GM12878 (cell line): Measurements from ENCODE around the gene CRYGD. TPM values are rescaled to one million over a fixed set of nuclear protein-coding genes. Genes with fewer than 3 reads are reported as not detected.

Experiments used
- ATAC-seq: fragments of 200-7000 bp; cut with Tn5 transposase; 3 replicates; pipeline ENCODE4 v1.9.1; 2020; ENCODE audit warnings: mild to moderate bottlenecking, moderate library complexity
- BruUV-seq: library from RNA; stranded (reverse); fragments of 400-500 nt; replicated peaks from 2 replicates; lab custom pipeline; 2021; lab: Mats Ljungman, UMichigan
- CTCF ChIA-PET: fragments of 300-600 bp; sonication (Branson Sonifier 250); formaldehyde crosslinking; extraction: SDS; loops from one replicate; lab custom pipeline; 2021; ENCODE audit warnings: inconsistent platforms; lab: Yijun Ruan, JAX
- POLR2A ChIA-PET: fragments of 350-600 bp; formaldehyde crosslinking; extraction: SDS; loops from one replicate; lab custom pipeline; 2021; ENCODE audit warnings: inconsistent platforms; lab: Charles Lee
- RAD21 ChIA-PET: fragments of 300-600 bp; sonication (Branson Sonifier 250); formaldehyde crosslinking; loops from one replicate; lab custom pipeline; 2023; ENCODE audit warnings: antibody characterized with exemption; ENCODE audit not compliant: unreplicated experiment; lab: Charles Lee
- SMC1A ChIA-PET: fragments of 300-600 bp; sonication (Branson Sonifier 250); formaldehyde crosslinking; loops from one replicate; lab custom pipeline; 2023; ENCODE audit not compliant: unreplicated experiment, uncharacterized antibody; lab: Charles Lee
- DNase-seq: peaks from one replicate; pipeline ENCODE4 v3.0.0-alpha.2; 2011; ENCODE audit warnings: low read depth, low spot score
- FAIRE-seq: peaks from 3 replicates; lab custom pipeline; 2011; peaks lifted over from hg19 to GRCh38; lab: Jason Lieb, UNC
- H2AFZ ChIP-seq: 2 replicates; pipeline ENCODE4 v1.6.0; 2011; ENCODE audit warnings: low read depth, low read length, control low read depth; ENCODE audit not compliant: control insufficient read depth
- H3K27ac ChIP-seq: 2 replicates; pipeline ENCODE4 v1.5.1; 2011; ENCODE audit warnings: control low read depth; ENCODE audit not compliant: control insufficient read depth, insufficient read depth
- H3K27me3 ChIP-seq, 2 experiments: replicated peaks in 1 of 2; 2 replicates each; pipeline versions ENCODE4 v1.6.0 to v1.6.1; 2011; ENCODE audit warnings: low read length in 1 of 2; ENCODE audit not compliant: control insufficient read depth in 2 of 2, insufficient read depth in 2 of 2
- H3K36me3 ChIP-seq, 2 experiments: 2 replicates each; pipeline ENCODE4 v1.5.1; 2011; ENCODE audit warnings: low read length in 1 of 2; ENCODE audit not compliant: control insufficient read depth in 2 of 2, insufficient read depth in 2 of 2
- H3K4me1 ChIP-seq: 2 replicates; pipeline ENCODE4 v1.6.1; 2011; ENCODE audit warnings: mild to moderate bottlenecking, low read length, moderate library complexity, mixed read lengths; ENCODE audit not compliant: control insufficient read depth, insufficient read depth
- H3K4me2 ChIP-seq: 2 replicates; pipeline ENCODE4 v1.6.0; 2011; ENCODE audit warnings: control low read depth; ENCODE audit not compliant: control insufficient read depth, insufficient read depth
- H3K4me3 ChIP-seq: fragments of 200-600 bp; sonication (generic); 2 replicates; pipeline ENCODE4 v1.5.1; 2016
- H3K79me2 ChIP-seq: 2 replicates; pipeline ENCODE4 v1.6.0; 2011; ENCODE audit warnings: low read length; ENCODE audit not compliant: control insufficient read depth, insufficient read depth
- H3K9ac ChIP-seq: 2 replicates; pipeline ENCODE4 v1.8.0; 2011; ENCODE audit warnings: low read length, control low read depth, mixed read lengths; ENCODE audit not compliant: control insufficient read depth, insufficient read depth
- H3K9me3 ChIP-seq: replicated peaks from 3 replicates; pipeline ENCODE4 v1.5.1; 2011; ENCODE audit warnings: mild to moderate bottlenecking, low read length; ENCODE audit not compliant: control insufficient read depth, insufficient read depth
- H4K20me1 ChIP-seq: 2 replicates; pipeline ENCODE4 v1.6.0; 2011; ENCODE audit not compliant: control insufficient read depth, insufficient read depth
- EP300 ChIP-seq, 2 experiments: fragments of 150-350 bp in 1 of 2; IDR thresholded peaks; 2 replicates each; pipeline ENCODE4 v1.6.1; 2011 to 2012; ENCODE audit warnings: low read depth in 2 of 2, low read length in 2 of 2, borderline replicate concordance in 1 of 2, improper control_type of control experiment in 1 of 2, inconsistent platforms in 1 of 2; ENCODE audit not compliant: control insufficient read depth in 1 of 2
- MTA3 ChIP-seq: IDR thresholded peaks from 2 replicates; pipeline ENCODE4 v1.6.1; 2012; ENCODE audit warnings: low read length, inconsistent platforms, borderline replicate concordance
- NFIC ChIP-seq: IDR thresholded peaks from 2 replicates; pipeline ENCODE4 v1.6.1; 2012; ENCODE audit warnings: low read depth, mild to moderate bottlenecking, inconsistent platforms, low read length, moderate library complexity
- NR2C2 ChIP-seq: IDR thresholded peaks from 2 replicates; pipeline ENCODE4 v1.6.1; 2011; ENCODE audit warnings: borderline replicate concordance, low read depth; ENCODE audit not compliant: control insufficient read depth, insufficient read length
- STAT1 ChIP-seq: fragments of 450-650 bp; conservative IDR thresholded peaks from 2 replicates; pipeline ENCODE4 v1.6.1; 2014; ENCODE audit warnings: antibody characterized with exemption, mild to moderate bottlenecking
- ZNF622 ChIP-seq: fragments of 450-650 bp; IDR thresholded peaks from 2 replicates; pipeline ENCODE4 v1.6.1; 2017; ENCODE audit warnings: mild to moderate bottlenecking, inconsistent platforms
- WGBS: methylation state at CpG from one replicate; pipeline ENCODE4 v1.1.6; 2016; ENCODE audit warnings: low lambda C conversion rate; ENCODE audit not compliant: insufficient replicate concordance, insufficient coverage; ENCODE audit errors: missing lambda C conversion rate; 5-methylcytosine and 5-hydroxymethylcytosine counted together
- in situ Hi-C: fragments of 300-500 bp; cut with MboI; formaldehyde crosslinking; loops from 9 replicates; pipeline ENCODE4 v1.14.3; 2018; ENCODE audit warnings: mixed read lengths
- intact Hi-C: fragments of 100-400 bp; cut with micrococcal nuclease; formaldehyde crosslinking; loops from one replicate; pipeline ENCODE4 v1.14.2; 2022; ENCODE audit not compliant: unreplicated experiment
- polyA plus RNA-seq, 11 experiments: library from polyadenylated mRNA; depleted of rRNA in 4 of 11; unstranded in 6 of 11; stranded (reverse) in 5 of 11; fragments of >200 nt; fragmentation: Nextera tagmentation in 4 of 11; fragmentation: Illumina TruSeq in 1 of 11; extraction: Ambion mirVana in 4 of 11; extraction: Trizol in 1 of 11; gene quantifications; 1 replicate in 1 of 11; 2 replicates in 10 of 11; pipeline versions ENCODE4 v1.2.1 to v1.2.3, GENCODE V29; 2011 to 2016; ENCODE audit warnings: inconsistent platforms in 2 of 11, missing spikeins in 2 of 11, low read depth in 1 of 11
- total RNA-seq, 4 experiments: library from RNA; depleted of rRNA in 3 of 4; stranded (reverse); fragments of >200 nt in 3 of 4; fragmentation: Illumina TruSeq in 1 of 4; extraction: Trizol in 1 of 4; gene quantifications; 2 replicates each; pipeline versions ENCODE4 v1.2.1 to v1.2.3, GENCODE V29; 2013 to 2021
- TF ChIP-seq, protein P1 (sequence below): fragments of 450-650 bp; IDR thresholded peaks from 2 replicates; pipeline ENCODE4 v1.6.1; 2017; ENCODE audit warnings: mild to moderate bottlenecking

The CRYGD gene
- total and polyA plus RNA-seq, 10 of the 15 experiments (the other 5 are each of a cell fraction or from before 2014, with no cell fraction given) = not detected

DNA sequence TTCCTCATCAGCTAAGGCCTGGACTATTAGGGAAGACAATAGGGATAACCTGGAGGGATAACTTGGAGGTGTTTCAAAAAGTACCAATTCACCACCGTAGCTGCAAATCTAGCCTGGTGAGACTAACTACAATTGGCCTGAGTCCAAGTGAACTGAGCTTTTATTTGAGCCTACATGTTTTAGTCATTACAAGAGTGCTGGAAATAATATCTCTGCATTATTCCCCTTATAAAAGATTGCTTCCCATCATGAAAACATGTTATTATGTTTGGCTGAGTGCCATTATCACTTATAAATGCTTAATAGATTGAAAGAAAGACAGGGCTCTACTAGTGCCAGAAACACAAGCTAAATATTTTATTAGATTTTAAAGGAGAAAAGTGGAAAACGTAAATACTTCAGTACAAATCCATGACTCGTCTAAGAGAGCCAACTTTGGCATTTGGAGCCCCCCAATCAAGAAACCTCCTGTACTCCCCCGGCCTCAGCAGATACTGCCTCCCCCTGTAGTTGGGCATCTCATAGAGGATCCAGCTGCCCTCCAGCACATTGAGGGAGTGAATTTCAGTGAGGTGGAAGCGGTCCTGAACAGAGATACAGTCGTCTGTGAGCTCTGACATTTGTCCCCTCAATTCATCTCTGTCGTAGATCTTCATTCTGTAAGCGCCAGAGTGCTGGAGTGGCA is 18.1 kb upstream of the CRYGD start:
- no peaks in the 10 kb centered on the region for H4K20me1 ChIP-seq
- ATAC-seq = no peak
- no peak overlapping the region for H3K27ac ChIP-seq
- ChIA-PET CTCF (interaction anchor here (1.3 to 1.4 kb wide), 2 partner anchors 11 to 34 kb away, joined by 3 to 4 read pairs; no protein-coding TSS in a partner anchor), POLR2A (no interaction called here), RAD21 (no interaction called here), SMC1A (interaction anchor here (0.8 kb wide), 1 partner anchor 14 kb away, joined by 3 read pairs; no protein-coding TSS in a partner anchor)
- H3K9me3 ChIP-seq = no peaks in the 10 kb centered on the region; the same call in 2 of the 3 replicates
- BruUV-seq = no TSS peak
- 46% methylated on average over 8 of the region's 8 CpGs for WGBS
- H3K4me2 ChIP-seq = no peak overlapping the region
- H3K27me3 ChIP-seq = no peaks in the 10 kb centered on the region
- in situ Hi-C loops (no loop called here), intact Hi-C loops (no loop called here)
- H3K9ac ChIP-seq = no peak overlapping the region
- no peak overlapping the region for H3K4me3 ChIP-seq
- TF ChIP-seq STAT1 = no peak
- TF ChIP-seq NFIC = no peak
- TF ChIP-seq MTA3 = no peak
- no peak for TF ChIP-seq ZNF622
- no peak for TF ChIP-seq EP300 (IDR thresholded peaks at IDR 0.05; ENCODE audit: borderline replicate concordance in 1 of 2, control insufficient read depth in 1 of 2, low read depth in 2 of 2, low read length in 2 of 2)
- TF ChIP-seq, protein P1, sequence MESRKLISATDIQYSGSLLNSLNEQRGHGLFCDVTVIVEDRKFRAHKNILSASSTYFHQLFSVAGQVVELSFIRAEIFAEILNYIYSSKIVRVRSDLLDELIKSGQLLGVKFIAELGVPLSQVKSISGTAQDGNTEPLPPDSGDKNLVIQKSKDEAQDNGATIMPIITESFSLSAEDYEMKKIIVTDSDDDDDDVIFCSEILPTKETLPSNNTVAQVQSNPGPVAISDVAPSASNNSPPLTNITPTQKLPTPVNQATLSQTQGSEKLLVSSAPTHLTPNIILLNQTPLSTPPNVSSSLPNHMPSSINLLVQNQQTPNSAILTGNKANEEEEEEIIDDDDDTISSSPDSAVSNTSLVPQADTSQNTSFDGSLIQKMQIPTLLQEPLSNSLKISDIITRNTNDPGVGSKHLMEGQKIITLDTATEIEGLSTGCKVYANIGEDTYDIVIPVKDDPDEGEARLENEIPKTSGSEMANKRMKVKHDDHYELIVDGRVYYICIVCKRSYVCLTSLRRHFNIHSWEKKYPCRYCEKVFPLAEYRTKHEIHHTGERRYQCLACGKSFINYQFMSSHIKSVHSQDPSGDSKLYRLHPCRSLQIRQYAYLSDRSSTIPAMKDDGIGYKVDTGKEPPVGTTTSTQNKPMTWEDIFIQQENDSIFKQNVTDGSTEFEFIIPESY = no peak
- no peak for TF ChIP-seq NR2C2
- no peaks in the 10 kb centered on the region for H3K36me3 ChIP-seq
- H3K79me2 ChIP-seq = no peaks in the 10 kb centered on the region
- no peak overlapping the region for H2AFZ ChIP-seq
- FAIRE-seq = no peak
- H3K4me1 ChIP-seq = no peaks in the 10 kb centered on the region
- no peak for DNase-seq
